Skin epidermis (tissue), 12 donors: ENCODE data around the gene MMP26.

Experiments
- H3K27ac ChIP-seq, 21 experiments: fragments of 200-600 bp; sonication (generic) in 11 of 21; one replicate each; pipeline ENCODE4 v1.5.0; 2020; ENCODE audit warnings: mild to moderate bottlenecking in 3 of 21, inconsistent platforms in 2 of 21, moderate library complexity in 2 of 21
- H3K4me3 ChIP-seq, 7 experiments: fragments of 200-600 bp; sonication (generic) in 2 of 7; one replicate each; pipeline ENCODE4 v1.5.0; 2020; ENCODE audit warnings: inconsistent platforms in 2 of 7, mild to moderate bottlenecking in 2 of 7, moderate library complexity in 1 of 7

Gene MMP26

DNA sequence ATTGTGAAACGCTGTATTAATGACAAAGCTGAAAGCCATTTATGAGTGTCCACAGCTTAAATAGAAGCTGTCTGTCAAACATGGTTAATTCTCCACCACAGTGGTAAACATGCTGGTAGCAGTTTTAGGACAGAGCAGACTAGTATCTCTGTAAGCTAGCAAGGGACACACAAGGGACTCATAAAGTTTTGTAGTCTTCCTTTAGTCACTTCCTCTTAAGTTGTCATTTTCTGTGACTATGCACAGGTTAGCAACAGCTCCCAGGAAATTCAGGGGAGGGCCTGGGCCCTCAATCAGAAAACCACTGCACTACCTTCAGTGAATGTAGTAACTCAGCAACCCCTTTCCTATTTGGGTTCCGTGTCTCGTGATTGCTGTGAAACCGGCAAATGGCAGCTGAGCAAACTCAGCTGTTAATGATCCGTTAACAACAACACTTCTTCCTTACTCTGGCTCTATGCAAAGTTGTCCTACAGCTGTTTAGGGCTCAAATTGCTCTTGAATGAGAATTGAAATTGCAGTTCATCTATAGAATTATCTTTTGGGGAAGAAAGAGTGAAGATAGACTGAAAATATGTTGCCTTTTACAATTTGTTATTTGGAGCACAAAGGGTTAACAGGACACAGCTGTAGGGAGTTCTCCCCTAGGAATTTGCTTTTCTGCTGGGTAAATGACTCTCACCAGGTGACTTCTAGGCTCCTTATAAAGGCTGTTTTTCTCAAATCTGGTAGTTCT is at the start of gene MMP26:
TSS of gene MMP26 (plus strand) at position 731 of the 736 bp plus-strand sequence.
- Histone ChIP-seq H3K27ac (no peak within 1 kb of the TSS), H3K4me3 (no peak within 1 kb of the TSS)

DNA sequence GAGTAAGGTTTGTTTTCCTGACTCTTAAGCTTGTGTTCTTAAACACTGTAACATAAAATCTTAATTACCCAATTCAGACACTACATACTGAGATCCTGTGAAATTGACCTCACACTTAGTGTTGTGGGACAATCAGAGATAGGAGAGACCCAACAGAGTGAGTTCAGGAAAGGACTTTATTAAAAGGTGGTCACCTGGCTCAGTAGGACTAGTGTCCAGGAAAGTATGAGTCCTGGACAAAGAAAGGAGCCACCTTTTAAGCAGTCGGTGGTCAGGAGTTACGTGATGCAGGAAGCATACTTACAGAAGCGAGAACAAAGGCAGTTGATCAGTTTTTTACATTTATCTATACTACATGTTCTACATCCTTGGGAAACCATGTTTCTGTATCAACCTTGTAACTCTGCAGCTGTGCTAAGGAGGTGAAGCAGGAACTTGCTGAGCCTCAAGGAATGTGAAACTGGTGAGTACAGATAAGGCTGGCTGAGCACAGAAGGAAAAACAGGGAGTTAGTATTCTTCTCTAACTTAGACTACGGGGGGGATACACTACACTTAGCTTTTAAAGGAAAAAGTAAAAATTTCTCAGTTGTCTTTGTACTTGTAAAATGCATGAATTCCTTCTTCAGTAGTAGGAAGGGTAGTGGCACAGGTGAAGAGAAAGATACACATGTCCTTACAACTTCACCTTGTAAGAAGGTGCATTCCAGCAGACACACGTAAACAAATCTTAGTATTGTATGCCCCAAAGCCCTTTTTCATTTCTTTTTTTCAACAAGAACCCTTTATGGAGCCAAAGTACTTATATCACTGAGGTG is 45.7 kb upstream of the MMP26 start:
- no peak overlapping the region for H3K27ac ChIP-seq
- H3K4me3 ChIP-seq = no peak overlapping the region

DNA sequence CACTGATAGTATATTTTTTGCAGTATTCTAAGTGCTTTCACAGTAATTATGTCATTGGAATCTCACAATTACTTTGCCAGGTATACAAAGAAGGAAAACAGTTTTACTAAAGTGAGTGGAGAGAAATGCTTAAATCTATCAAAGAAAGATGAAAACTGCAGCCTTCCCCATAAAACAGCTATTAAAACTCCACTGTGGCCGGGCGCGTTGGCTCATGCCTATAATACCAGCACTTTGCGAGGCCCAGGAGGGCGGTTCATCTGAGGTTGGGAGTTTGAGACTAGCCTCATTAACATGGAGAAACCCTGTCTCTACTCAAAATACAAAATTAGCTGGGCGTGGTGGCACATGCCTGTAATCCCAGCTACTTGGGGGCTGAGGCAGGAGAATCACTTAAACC is 41.7 kb upstream of the MMP26 start:
- no peak overlapping the region for H3K27ac ChIP-seq
- no peak overlapping the region for H3K4me3 ChIP-seq

DNA sequence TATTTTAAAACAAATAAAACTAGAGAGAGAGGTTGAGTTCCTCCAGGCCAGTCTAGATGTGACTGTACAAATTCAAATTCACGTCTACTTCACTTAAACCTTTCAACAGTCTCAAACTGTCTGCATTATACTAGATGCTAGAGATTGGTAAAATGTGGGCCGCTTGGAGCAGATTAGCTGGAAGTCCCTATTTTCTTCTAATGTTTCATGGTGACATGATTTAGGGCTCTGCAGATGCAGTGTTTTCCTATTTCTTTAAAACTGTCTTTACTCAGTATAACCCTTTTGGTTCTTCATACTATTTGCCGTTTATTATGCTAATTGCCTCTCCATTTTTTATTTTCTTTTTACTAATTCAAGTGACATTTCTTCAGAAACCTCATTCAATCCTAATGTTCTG is 40.4 kb upstream of the MMP26 start:
- Histone ChIP-seq H3K27ac (no peak overlapping the region), H3K4me3 (no peak overlapping the region)

DNA sequence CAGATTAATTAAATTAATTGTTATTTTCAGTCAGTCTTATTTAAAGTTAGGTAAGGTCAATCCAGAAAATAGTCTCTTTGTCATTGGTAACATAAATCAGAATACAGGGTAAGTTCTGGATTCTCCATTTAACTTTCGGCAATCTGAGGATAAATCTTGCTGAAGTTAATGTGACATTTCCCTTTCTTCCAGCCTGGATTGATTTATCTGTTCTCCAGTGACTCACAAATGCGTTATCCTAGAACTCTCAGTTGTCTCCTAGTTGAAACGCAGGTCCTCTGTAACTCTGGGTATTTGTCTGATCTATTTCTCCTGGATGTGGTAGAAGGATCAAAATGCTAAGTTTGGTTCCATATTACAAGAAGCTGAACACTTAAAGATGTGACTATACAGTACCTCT is 39.8 kb upstream of the MMP26 start:
- no peak overlapping the region for H3K27ac ChIP-seq
- no peak overlapping the region for H3K4me3 ChIP-seq

DNA sequence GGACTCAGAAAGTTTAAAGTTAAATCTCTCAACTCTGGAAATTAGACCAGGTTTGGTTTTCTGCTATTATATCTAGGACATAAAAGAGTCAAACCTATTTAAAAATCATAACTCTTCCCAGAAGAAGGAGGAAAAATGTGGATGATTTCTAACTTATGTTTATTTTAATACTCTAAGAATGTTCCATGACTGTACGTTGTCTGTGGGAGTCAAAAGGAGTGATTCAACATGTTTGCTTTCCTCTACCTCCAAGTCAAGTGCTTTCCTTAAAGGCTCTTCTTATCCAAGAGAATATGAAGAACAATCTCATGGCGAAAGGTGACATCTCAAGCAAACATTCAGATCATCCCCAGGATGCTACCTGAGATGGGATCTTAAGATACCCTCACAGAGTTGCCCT is 39.2 kb upstream of the MMP26 start:
- Histone ChIP-seq H3K4me3 (no peak overlapping the region), H3K27ac (no peak overlapping the region)

DNA sequence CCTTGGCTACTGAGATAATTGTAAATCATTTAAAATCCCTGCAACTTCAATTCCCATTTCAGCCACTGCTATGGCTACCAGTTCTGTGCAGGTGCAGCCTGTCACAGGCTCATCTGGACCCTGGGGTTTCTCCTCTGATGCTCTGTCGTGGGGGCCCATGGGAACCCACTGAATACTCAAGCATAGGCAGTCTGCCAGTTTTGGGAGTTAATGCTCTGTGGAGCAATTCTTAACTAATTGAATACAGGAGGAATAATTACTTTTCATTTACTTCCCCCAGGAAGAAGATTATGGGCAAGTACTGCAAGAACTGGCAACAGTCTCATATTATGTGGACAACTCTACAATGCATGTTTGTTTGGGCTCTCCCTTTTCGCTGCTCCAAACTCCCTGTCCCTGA is 32.8 kb upstream of the MMP26 start:
- Histone ChIP-seq H3K4me3 (no peak overlapping the region), H3K27ac (no peak overlapping the region)

DNA sequence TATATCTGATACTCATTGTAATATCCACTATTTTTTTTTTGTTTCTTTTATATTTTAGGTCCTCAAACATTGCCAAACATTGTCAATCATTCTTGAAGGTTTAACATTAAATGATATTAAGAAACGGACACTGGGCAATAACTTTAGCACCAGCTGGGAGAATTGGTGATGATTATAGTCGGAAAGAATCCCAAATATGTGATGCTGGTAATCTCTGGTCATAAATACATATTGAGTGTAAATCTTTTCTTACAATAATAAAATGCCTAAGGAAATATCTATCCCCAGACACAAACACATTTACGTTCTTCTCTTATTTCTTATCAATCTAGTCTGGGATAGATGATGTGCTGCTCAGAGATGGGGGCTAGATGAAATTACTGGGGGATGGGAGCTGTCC is 32.1 kb upstream of the MMP26 start:
- Histone ChIP-seq H3K4me3 (no peak overlapping the region), H3K27ac (no peak overlapping the region)

DNA sequence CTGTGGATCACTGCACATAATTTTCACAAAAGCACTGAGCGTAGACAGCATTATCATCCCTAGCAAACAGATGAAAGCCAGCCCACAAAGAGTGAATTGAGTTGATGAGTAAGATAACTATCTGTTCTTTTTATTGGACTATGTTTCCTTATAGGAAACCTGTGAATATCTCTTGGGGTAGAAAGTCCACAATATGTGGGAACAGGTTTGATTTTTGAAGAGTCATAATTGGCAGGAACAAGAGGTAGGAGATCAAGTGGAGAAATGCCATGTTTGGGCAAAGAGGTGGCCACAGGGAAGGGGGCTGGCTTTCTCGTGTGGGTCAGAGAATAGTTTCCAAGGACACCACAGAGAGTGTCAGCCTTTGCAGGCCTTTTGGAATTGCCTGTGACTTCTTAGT is 30.8 kb upstream of the MMP26 start:
- Histone ChIP-seq H3K4me3 (no peak overlapping the region), H3K27ac (no peak overlapping the region)

DNA sequence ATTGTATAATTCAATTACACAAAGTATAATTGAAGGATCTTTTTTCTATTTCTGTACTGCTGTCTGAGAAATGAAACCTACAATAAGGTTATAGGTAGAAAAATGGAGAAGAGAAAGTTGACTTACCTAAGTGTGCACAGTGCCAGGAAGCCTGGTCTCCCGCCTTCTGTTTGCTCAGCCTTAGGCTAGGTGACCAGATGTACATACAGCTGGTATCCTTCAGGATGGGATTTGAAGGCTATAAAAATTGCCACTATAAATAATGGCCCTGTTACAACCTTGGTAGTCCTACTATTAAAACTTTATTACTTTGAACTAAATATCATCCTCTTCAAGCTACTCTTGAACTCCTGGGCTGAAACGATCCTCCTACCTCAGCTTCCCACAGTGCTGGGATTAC is 26.6 kb upstream of the MMP26 start:
- Histone ChIP-seq H3K27ac (no peak overlapping the region), H3K4me3 (no peak overlapping the region)

DNA sequence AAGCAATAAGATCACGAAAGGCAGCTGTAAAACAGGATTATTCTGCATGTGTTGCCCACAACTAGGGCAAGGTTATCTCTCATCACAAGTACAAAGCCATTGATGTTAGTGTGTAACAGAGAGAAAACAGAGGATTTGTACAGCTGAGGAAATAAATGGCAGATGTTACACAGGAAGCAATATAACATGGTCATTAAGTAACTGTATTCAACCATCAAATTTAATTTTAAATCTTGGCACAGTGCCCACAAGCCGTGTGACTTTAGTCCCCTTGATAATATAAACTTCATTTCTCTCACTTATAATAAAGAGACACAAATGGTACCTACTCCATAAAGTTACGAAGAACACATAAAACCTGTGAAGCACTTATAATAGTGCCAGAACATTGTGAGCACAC is 24.2 kb upstream of the MMP26 start:
- H3K27ac ChIP-seq = no peak overlapping the region
- no peak overlapping the region for H3K4me3 ChIP-seq

DNA sequence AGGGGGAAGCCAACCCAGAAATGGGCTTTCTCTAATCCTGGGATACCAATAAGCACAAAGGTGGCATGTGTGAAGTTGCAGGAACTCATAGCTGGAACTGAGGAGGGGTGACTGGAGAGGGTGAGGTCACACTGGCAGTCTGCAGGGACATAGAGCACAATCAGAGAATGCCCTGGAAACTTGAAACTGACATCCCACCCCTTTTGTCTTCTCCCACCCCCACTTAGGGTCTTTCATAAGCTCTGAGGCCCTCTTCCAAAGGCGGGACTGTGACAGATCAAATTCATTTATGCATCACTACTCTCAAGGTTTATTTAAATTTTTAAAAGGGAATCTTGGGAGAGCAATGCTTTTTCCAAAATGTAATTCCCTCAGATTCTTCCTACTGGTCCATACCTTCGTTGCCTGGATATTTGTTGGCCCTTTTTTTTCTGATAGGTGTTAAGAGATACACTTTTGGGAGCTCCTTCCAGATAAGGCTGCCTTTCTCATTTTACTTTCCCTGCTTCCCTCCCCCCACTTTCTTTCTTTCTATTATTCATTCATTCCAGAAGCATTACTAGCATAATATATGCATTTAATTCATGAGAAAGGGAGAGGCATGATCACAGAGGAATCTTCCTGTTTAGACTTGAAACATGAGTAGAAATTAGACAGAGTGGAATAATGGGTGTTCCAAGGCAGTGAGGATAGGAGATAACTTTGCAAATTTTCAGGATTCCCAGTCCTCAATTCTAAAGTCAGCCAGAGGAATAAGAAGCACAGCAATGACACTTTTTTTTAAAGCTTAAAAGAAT is 21.8 kb upstream of the MMP26 start:
- Histone ChIP-seq H3K4me3 (no peak overlapping the region), H3K27ac (no peak overlapping the region)

DNA sequence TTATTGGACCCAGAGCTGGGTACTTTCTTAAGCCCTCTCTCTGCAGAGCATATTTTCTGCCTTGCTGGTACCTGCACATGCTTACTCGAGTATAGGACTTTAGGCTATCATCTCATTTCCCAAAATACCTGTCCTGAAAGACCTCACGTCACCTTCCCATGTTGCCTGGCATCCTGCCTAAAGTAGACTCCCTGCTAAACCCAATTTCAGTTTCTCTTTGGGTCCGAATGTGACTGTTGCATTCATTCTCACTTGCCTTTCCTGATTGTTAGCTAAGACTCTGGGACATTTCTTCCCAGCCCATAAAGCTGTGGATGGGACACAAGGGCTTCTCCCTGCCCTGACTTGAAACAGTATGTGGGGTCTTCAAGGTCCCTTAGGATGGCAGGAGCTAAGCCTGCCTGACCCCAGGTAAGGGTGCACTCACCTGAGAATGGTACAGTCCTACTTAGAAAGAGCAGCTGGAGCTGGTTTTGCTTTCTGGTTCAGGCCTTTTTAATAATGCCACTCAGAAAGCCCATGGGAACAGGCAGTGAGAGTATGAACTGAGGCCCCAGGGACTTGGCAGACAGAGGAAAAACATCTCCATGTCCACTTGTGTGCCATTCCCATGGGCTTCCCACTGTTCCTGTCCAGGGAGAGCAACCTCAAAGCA is 19.8 kb upstream of the MMP26 start:
- no peak overlapping the region for H3K27ac ChIP-seq
- H3K4me3 ChIP-seq = no peak overlapping the region

DNA sequence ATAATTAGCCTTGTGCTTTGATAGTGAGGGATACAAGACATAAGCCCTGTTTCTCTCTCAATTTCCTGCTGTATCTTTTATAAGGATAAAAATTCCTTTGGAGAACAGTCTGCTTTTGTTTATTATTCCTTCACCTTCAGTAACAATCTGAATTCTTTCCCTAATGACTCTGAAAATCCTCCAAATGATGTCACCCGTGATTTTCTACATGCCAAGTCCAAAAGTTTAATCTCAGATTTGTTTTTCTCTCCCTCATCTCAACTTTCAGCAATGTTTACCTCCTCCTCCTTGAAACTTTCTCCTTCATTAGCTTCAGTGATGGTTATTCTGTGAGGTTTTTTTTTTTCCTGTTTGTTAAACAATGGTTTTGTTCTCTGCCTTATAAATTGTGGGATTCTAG is 9.1 kb upstream of the MMP26 start:
- Histone ChIP-seq H3K4me3 (no peak overlapping the region), H3K27ac (no peak overlapping the region)

DNA sequence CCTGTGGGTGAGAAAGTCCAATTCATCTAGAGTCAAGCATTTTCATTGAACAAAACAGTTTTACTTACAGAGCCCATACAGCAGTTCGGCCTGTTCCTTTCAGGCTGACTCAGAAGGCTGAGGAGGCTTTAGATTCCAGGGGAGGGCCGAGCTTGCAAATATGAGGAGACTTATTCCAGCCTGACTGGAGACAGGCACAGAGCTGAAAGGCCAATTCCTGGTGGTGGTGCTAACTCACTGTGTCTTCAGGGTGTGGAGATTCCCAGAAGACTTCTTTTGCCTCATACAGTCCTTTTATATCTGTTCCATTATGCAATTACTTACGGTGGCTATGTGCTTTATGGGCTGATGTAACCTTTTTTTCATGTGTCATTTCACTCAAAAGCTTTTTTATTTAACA is 7.0 kb upstream of the MMP26 start, which contains the start of gene OR51E2:
TSS of gene OR51E2 (minus strand) at position 269 of the 400 bp plus-strand sequence. CDS start 15,142 bp downstream, outside the sequence.
- no peak within 1 kb of the TSS for H3K27ac ChIP-seq
- H3K4me3 ChIP-seq = no peak within 1 kb of the TSS

DNA sequence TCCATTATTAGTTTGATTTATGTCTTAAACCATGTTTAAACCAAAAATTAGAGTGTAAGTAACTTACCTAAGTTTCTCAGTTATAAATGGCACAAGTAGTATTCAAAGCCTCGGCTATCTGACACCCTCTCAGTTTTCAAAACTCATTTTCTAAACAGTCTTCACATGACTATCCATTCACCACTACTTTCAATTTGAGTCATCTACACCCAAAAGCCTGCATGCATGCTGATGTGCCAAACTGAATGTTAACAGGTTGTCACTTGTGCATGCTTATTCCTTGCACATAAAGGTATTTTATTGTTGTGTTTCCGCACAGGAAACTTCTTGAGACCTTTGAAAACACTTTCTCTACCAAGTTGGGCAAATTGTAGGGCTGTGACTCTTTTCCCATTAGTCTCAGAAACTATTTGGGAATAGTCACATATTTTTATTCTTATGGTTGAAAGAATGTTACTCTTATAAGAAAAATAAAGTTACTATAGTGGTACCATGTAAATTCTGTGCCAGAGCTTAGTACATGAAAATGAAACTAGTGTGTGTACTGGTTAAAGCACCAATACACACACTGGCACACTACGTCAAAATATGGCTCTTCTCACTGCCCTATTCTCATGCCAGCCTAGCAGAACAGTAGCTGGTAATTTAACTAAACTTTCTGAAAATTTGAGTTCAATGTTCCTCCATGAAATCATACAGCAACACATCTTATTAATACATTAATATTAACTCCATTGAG is 4.7 kb upstream of the MMP26 start:
- Histone ChIP-seq H3K4me3 (no peak overlapping the region), H3K27ac (no peak overlapping the region)

DNA sequence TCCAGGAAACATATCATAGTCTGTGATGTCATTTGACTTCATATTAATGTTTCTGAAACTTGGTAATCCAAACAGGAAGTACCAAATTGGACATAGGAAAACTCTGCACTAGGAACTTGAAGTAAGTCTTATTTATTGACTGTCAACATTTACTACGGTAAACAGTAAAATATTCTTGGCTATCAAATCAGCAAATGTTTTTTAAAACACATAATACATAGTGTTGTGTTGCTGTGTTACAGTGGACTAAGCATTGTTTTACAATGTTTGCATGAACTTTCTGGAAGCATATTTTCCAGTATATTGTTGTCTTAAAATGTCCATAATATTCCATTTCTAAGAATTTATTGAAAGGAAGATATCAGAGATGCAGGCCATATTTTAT is 4.2 kb upstream of the MMP26 start:
- H3K27ac ChIP-seq = no peak overlapping the region

DNA sequence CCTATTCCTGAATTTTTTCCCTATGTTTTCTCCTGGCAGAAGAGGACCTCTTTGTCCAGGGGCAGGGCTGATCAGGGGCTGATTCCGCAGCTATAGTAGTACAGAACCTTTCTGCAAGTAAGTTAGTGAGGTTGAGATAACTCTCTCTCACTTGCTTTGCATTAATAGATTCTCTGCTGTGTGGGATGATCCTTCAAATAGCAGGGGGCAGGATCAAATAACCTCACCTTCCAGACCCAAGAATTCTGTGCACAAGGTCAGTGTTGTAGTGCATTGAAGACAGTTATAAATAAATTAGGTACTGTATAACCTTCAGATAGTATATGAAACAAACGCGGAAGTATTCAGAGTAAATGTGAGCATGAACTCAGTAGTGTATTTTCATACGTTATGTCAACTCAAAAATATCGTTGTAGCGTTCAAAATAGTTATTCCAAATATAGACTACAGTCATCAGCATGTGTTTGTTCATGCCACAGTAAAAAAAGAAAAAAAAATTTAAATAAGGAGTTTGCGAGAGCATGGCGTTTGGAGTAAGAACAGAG is 278 bp downstream of the MMP26 start:
- no peak overlapping the region for H3K4me3 ChIP-seq
- H3K27ac ChIP-seq = no peak overlapping the region

More for the DNA sequence above, 4.2 kb upstream of the MMP26 start:
- no peak overlapping the region for H3K4me3 ChIP-seq

DNA sequence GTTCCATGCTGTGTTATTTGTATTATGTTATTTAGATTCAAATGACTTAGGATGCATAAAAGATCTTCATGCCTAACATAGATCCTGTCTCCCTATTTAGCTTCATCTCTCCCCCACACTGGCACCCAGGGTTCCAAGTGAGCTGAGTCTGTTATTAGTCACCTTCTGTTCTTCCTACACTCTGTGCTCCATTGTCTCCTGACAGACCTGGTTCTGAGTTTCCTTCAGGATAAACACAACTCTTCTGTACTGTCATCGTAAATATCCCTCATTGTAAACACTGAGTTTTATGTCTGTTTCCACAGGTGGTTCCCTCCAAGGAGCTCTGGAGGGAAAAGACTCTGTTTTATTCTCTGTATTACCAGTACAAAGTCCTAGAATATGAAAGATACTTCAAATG is 8.7 kb downstream of the MMP26 start:
- Histone ChIP-seq H3K27ac (no peak overlapping the region), H3K4me3 (no peak overlapping the region)
